Nephron (organoid): ENCODE measurements around the gene DLGAP5.

ENCODE experiments used
- H3K27ac Mint-ChIP-seq, 3 experiments: 2 replicates each; pipeline ENCODE4 v1.8.0; 2020; ENCODE audit warnings: mixed read lengths in 3 of 3, mild to moderate bottlenecking in 2 of 3, moderate library complexity in 1 of 3
- H3K27me3 Mint-ChIP-seq: 2 replicates; pipeline ENCODE4 v1.8.0; 2021; ENCODE audit warnings: low read depth, mild to moderate bottlenecking, moderate library complexity, mixed read lengths
- H3K36me3 Mint-ChIP-seq: 2 replicates; pipeline ENCODE4 v1.8.0; 2020; ENCODE audit warnings: low read depth, mixed read lengths
- H3K4me1 Mint-ChIP-seq: 2 replicates; pipeline ENCODE4 v1.8.0; 2020; ENCODE audit warnings: mixed read lengths
- H3K4me3 Mint-ChIP-seq, 3 experiments: 2 replicates each; pipeline ENCODE4 v1.8.0; 2020; ENCODE audit warnings: mild to moderate bottlenecking in 3 of 3, mixed read lengths in 3 of 3, moderate library complexity in 2 of 3
- H3K9me3 Mint-ChIP-seq: 2 replicates; pipeline ENCODE4 v1.8.0; 2020; ENCODE audit warnings: mixed read lengths
- CTCF ChIP-seq, 3 experiments: fragments of 200-600 bp; sonication (generic); IDR thresholded peaks; one replicate each; pipeline ENCODE4 v1.5.0; 2021; ENCODE audit warnings: antibody characterized with exemption in 3 of 3; ENCODE audit not compliant: unreplicated experiment in 3 of 3

The DLGAP5 gene

GRCh38 chr14:55124774-55125386 is 66.5 kb downstream of the DLGAP5 start:
- no peaks in the 10 kb centered on the region for H3K9me3 Mint-ChIP-seq
- peaks cover 37% of the 10 kb centered on the region for H3K4me1 Mint-ChIP-seq
- H3K36me3 Mint-ChIP-seq = no peaks in the 10 kb centered on the region
- H3K4me3 Mint-ChIP-seq = no peak overlapping the region
- TF ChIP-seq CTCF (IDR thresholded peaks at IDR 0.05; ENCODE audit: unreplicated experiment in 3 of 3) = no peak
- peaks cover 49% of the 10 kb centered on the region for H3K27me3 Mint-ChIP-seq
- H3K27ac Mint-ChIP-seq = peak overlapping the region in 2 of 3 experiments; percentile 23 to 55

GRCh38 chr14:55123852-55124639 is 67.3 kb downstream of the DLGAP5 start:
- Mint-ChIP-seq H3K27me3 (peaks cover 46% of the 10 kb centered on the region), H3K9me3 (no peaks in the 10 kb centered on the region), H3K27ac (peak overlapping the region in 1 of 3 experiments; percentile 21), H3K4me1 (peaks cover 37% of the 10 kb centered on the region), H3K4me3 (no peak overlapping the region), H3K36me3 (no peaks in the 10 kb centered on the region)
- TF ChIP-seq CTCF (IDR thresholded peaks at IDR 0.05; ENCODE audit: unreplicated experiment in 3 of 3) = no peak

- Mint-ChIP-seq H3K36me3 (no peaks in the 10 kb centered on the region), H3K27me3 (peaks cover 39% of the 10 kb centered on the region), H3K9me3 (no peaks in the 10 kb centered on the region), H3K4me1 (peaks cover 37% of the 10 kb centered on the region), H3K4me3 (peak overlapping the region in 2 of 3 experiments; percentile 30 to 37), H3K27ac (peak overlapping the region; percentile 82 to 90 (median 86))
- no peak for TF ChIP-seq CTCF (IDR thresholded peaks at IDR 0.05; ENCODE audit: unreplicated experiment in 3 of 3)
Observed at GRCh38 chr14:55123101-55123500, 68.3 kb downstream of the DLGAP5 start.

GRCh38 chr14:55122440-55122986 is 68.9 kb downstream of the DLGAP5 start:
- Mint-ChIP-seq H3K36me3 (no peaks in the 10 kb centered on the region), H3K4me3 (peak overlapping the region in 2 of 3 experiments; percentile 30 to 37), H3K27me3 (peaks cover 33% of the 10 kb centered on the region), H3K9me3 (no peaks in the 10 kb centered on the region), H3K27ac (peak overlapping the region; percentile 82 to 90 (median 86)), H3K4me1 (peaks cover 37% of the 10 kb centered on the region)
- TF ChIP-seq CTCF (IDR thresholded peaks at IDR 0.05; ENCODE audit: unreplicated experiment in 3 of 3) = no peak

- Mint-ChIP-seq H3K9me3 (no peaks in the 10 kb centered on the region), H3K27me3 (peaks cover 26% of the 10 kb centered on the region), H3K4me1 (peaks cover 33% of the 10 kb centered on the region), H3K27ac (peak overlapping the region; percentile 82 to 90 (median 86)), H3K36me3 (no peaks in the 10 kb centered on the region), H3K4me3 (peak overlapping the region in 1 of 3 experiments; percentile 37)
- TF ChIP-seq CTCF (IDR thresholded peaks at IDR 0.05; ENCODE audit: unreplicated experiment in 3 of 3) = no peak
Observed at GRCh38 chr14:55121628-55122439, 69.6 kb downstream of the DLGAP5 start.
